ENCODE measurements around the gene CHGA.

CHGA gene

DNA sequence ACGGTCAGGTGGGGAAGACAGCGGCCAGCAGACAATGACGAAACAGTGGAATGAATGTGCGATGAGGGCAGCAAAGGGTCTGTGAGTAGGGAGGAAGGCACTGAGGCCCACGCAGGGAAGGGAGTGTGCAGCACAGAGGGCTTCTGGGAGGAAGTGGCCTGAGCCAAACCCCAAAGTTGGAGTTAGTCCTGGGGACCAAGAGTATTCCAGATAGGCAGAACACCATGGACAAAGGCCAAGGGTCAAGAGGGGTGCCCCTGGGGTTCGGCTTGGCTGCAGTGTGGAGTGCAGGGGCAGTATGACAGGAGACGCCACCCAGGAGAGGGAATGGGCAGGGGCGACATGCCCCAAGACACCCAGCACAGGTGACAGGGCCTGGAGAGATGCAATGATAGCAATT lies 58.8 kb downstream of the CHGA start:
- H3K9me2 ChIP-seq (replicated peaks; ENCODE audit: low read depth, low read length): no peaks in the 10 kb centered on the region
- peaks cover 21% of the 10 kb centered on the region; the same call in 1 of the 2 replicates for H3K9me3 ChIP-seq (ENCODE audit: insufficient read depth, low read depth, low read length)
- no peak overlapping the region for H3K4me3 ChIP-seq (ENCODE audit: low read length, poor library complexity, severe bottlenecking)
- no peak overlapping the region for H2AFZ ChIP-seq (ENCODE audit: low read length)
- no peaks in the 10 kb centered on the region for H3F3A ChIP-seq (ENCODE audit: low read depth)
- H3K27me3 ChIP-seq (ENCODE audit: insufficient read depth, low read length, poor library complexity, severe bottlenecking): no peaks in the 10 kb centered on the region
- no peaks in the 10 kb centered on the region for H3K79me2 ChIP-seq (ENCODE audit: insufficient read depth, low read length)
- peaks cover 38% of the 10 kb centered on the region; the same call in 1 of the 2 replicates for H3K36me3 ChIP-seq (ENCODE audit: insufficient read depth, low read length)
- TF ChIP-seq, protein P1, sequence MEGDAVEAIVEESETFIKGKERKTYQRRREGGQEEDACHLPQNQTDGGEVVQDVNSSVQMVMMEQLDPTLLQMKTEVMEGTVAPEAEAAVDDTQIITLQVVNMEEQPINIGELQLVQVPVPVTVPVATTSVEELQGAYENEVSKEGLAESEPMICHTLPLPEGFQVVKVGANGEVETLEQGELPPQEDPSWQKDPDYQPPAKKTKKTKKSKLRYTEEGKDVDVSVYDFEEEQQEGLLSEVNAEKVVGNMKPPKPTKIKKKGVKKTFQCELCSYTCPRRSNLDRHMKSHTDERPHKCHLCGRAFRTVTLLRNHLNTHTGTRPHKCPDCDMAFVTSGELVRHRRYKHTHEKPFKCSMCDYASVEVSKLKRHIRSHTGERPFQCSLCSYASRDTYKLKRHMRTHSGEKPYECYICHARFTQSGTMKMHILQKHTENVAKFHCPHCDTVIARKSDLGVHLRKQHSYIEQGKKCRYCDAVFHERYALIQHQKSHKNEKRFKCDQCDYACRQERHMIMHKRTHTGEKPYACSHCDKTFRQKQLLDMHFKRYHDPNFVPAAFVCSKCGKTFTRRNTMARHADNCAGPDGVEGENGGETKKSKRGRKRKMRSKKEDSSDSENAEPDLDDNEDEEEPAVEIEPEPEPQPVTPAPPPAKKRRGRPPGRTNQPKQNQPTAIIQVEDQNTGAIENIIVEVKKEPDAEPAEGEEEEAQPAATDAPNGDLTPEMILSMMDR (conservative IDR thresholded peaks at IDR 0.05; ENCODE audit: low read length): no peak
- TF ChIP-seq EZH2phosphoT487 (IDR thresholded peaks at IDR 0.05; ENCODE audit: borderline replicate concordance): no peak
- H4K20me1 ChIP-seq (ENCODE audit: insufficient read depth, low read length, poor library complexity, severe bottlenecking): no peaks in the 10 kb centered on the region
- no peak overlapping the region for H3K9ac ChIP-seq (ENCODE audit: low read depth, low read length, poor library complexity, severe bottlenecking)
- H3K4me1 ChIP-seq (ENCODE audit: insufficient read depth, low read length, poor library complexity, severe bottlenecking): no peaks in the 10 kb centered on the region
- H3K4me2 ChIP-seq (ENCODE audit: low read depth, low read length, poor library complexity, severe bottlenecking): no peak overlapping the region

GRCh38 chr14:92982956-92983355 lies 60.0 kb downstream of the CHGA start:
- Histone ChIP-seq H4K20me1 (ENCODE audit: insufficient read depth, low read length, poor library complexity, severe bottlenecking) (no peaks in the 10 kb centered on the region), H3K4me1 (ENCODE audit: insufficient read depth, low read length, poor library complexity, severe bottlenecking) (no peaks in the 10 kb centered on the region), H3K9me3 (ENCODE audit: insufficient read depth, low read depth, low read length) (peaks cover 16% of the 10 kb centered on the region; the same call in 1 of the 2 replicates), H3K4me3 (ENCODE audit: low read length, poor library complexity, severe bottlenecking) (no peak overlapping the region), H3K9ac (ENCODE audit: low read depth, low read length, poor library complexity, severe bottlenecking) (no peak overlapping the region), H3K27me3 (ENCODE audit: insufficient read depth, low read length, poor library complexity, severe bottlenecking) (no peaks in the 10 kb centered on the region), H2AFZ (ENCODE audit: low read length) (no peak overlapping the region), H3K9me2 (replicated peaks; ENCODE audit: low read depth, low read length) (no peaks in the 10 kb centered on the region), H3K79me2 (ENCODE audit: insufficient read depth, low read length) (no peaks in the 10 kb centered on the region), H3K4me2 (ENCODE audit: low read depth, low read length, poor library complexity, severe bottlenecking) (no peak overlapping the region), H3F3A (ENCODE audit: low read depth) (no peaks in the 10 kb centered on the region), H3K36me3 (ENCODE audit: insufficient read depth, low read length) (peaks cover 27% of the 10 kb centered on the region; the same call in 1 of the 2 replicates)
- TF ChIP-seq, protein P1 (conservative IDR thresholded peaks at IDR 0.05; ENCODE audit: low read length): no peak
- TF ChIP-seq EZH2phosphoT487 (IDR thresholded peaks at IDR 0.05; ENCODE audit: borderline replicate concordance): no peak

DNA sequence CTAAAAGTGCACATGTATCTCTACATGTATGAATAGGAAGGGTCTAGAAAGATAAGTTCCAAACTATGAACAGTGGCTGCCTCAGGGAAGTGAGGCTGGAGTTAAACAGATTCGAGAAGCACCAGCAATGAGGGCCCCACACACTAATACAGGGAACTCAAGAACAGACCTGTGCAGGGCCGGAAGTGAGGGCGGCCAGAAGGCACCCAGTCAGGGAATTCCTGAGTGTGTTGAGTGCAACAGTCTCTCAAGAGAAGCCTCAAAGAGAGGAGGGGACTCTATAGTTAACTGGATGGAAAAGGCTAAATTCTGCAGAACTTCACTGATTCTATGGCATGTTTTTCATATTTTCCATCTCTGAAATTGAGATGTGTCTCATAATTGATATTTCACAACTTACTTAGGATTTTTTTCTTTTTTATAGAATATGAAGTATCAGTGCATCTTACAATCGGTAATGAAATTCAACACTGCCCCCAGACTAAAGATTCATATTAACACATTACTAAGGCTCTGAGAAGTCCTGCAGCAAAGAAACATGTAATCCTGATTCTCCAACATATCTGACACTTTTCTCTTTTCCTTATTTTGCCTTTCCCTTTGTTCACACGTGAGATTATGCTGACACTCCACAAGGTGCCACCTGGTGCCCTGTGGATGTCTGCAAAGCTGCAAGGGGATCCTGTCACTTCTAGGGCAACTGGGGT lies 61.3 kb downstream of the CHGA start:
- TF ChIP-seq, protein P1 (conservative IDR thresholded peaks at IDR 0.05; ENCODE audit: low read length): no peak
- no peak for TF ChIP-seq EZH2phosphoT487 (IDR thresholded peaks at IDR 0.05; ENCODE audit: borderline replicate concordance)
- Histone ChIP-seq H3K9me2 (replicated peaks; ENCODE audit: low read depth, low read length) (no peaks in the 10 kb centered on the region), H3K9me3 (ENCODE audit: insufficient read depth, low read depth, low read length) (peaks cover 5% of the 10 kb centered on the region; the same call in 1 of the 2 replicates), H3K4me1 (ENCODE audit: insufficient read depth, low read length, poor library complexity, severe bottlenecking) (no peaks in the 10 kb centered on the region), H2AFZ (ENCODE audit: low read length) (no peak overlapping the region), H3K9ac (ENCODE audit: low read depth, low read length, poor library complexity, severe bottlenecking) (no peak overlapping the region), H3K27me3 (ENCODE audit: insufficient read depth, low read length, poor library complexity, severe bottlenecking) (no peaks in the 10 kb centered on the region), H3K4me3 (ENCODE audit: low read length, poor library complexity, severe bottlenecking) (no peak overlapping the region), H3K36me3 (ENCODE audit: insufficient read depth, low read length) (peaks cover 19% of the 10 kb centered on the region; the same call in 1 of the 2 replicates), H3F3A (ENCODE audit: low read depth) (no peaks in the 10 kb centered on the region), H3K4me2 (ENCODE audit: low read depth, low read length, poor library complexity, severe bottlenecking) (no peak overlapping the region), H3K79me2 (ENCODE audit: insufficient read depth, low read length) (no peaks in the 10 kb centered on the region), H4K20me1 (ENCODE audit: insufficient read depth, low read length, poor library complexity, severe bottlenecking) (no peaks in the 10 kb centered on the region)
